Epithelial cell of esophagus (primary cell): ENCODE results near the gene DSCAM.

Experiments
- DNase-seq: peaks from one replicate; pipeline ENCODE4 v3.0.0; 2010; ENCODE audit warnings: low read depth
- H3K4me3 ChIP-seq: 2 replicates; pipeline ENCODE4 v1.5.1; 2011; ENCODE audit warnings: mild to moderate bottlenecking, low read length, control low read depth
- CTCF ChIP-seq: IDR thresholded peaks from 2 replicates; pipeline ENCODE4 v1.5.1; 2011; ENCODE audit warnings: low read depth, mild to moderate bottlenecking, low read length, control low read depth, inconsistent platforms; ENCODE audit not compliant: insufficient read depth; ENCODE audit errors: missing control alignments

DSCAM gene

GRCh38 chr21:40505681-40506080 lies 341.3 kb downstream of the DSCAM start:
- TF ChIP-seq CTCF: no peak
- no peak overlapping the region for H3K4me3 ChIP-seq
- DNase-seq: no peak

GRCh38 chr21:40505244-40505643 lies 341.7 kb downstream of the DSCAM start:
- TF ChIP-seq CTCF: no peak

GRCh38 chr21:40504825-40505224 lies 342.1 kb downstream of the DSCAM start:
- no peak for DNase-seq
- TF ChIP-seq CTCF: no peak
- H3K4me3 ChIP-seq: no peak overlapping the region

More at GRCh38 chr21:40505244-40505643, 341.7 kb downstream of the DSCAM start:
- no peak for DNase-seq
- H3K4me3 ChIP-seq: no peak overlapping the region

GRCh38 chr21:40496116-40496515 lies 350.8 kb downstream of the DSCAM start:
- H3K4me3 ChIP-seq: no peak overlapping the region
- TF ChIP-seq CTCF: no peak
- no peak for DNase-seq

GRCh38 chr21:40490408-40490807 lies 356.6 kb downstream of the DSCAM start:
- DNase-seq: no peak
- no peak overlapping the region for H3K4me3 ChIP-seq
- no peak for TF ChIP-seq CTCF

- H3K4me3 ChIP-seq: no peak overlapping the region
- no peak for DNase-seq
- no peak for TF ChIP-seq CTCF
Observed at GRCh38 chr21:40489001-40489400, 358.0 kb downstream of the DSCAM start.

- no peak for TF ChIP-seq CTCF
Observed at GRCh38 chr21:40481764-40482163, 365.2 kb downstream of the DSCAM start.

More at GRCh38 chr21:40481764-40482163, 365.2 kb downstream of the DSCAM start:
- DNase-seq: no peak
- H3K4me3 ChIP-seq: no peak overlapping the region
